Transverse colon (tissue), 4 donors: Measurements from ENCODE around the gene STRN3. TPM values are rescaled to one million over a fixed set of nuclear protein-coding genes. Genes with fewer than 3 reads are reported as not detected.

ENCODE experiments used
- DNase-seq: peaks from one replicate; pipeline ENCODE4 v3.0.0-alpha.2; 2019
- H3K27ac ChIP-seq, 4 donors: fragments of 200-600 bp; sonication (generic); 2 replicates each; pipeline ENCODE4 v1.5.1; 2016 to 2018; ENCODE audit warnings: inconsistent platforms in 4 of 4
- H3K27me3 ChIP-seq: fragments of 200-600 bp; sonication (generic); 2 replicates; pipeline ENCODE4 v1.5.1; 2017; ENCODE audit warnings: inconsistent platforms
- H3K36me3 ChIP-seq, 4 donors: fragments of 200-600 bp; sonication (generic); 2 replicates each; pipeline ENCODE4 v1.5.1; 2017 to 2019; ENCODE audit warnings: inconsistent platforms in 4 of 4
- H3K4me1 ChIP-seq, 4 donors: fragments of 200-600 bp; sonication (generic); 2 replicates each; pipeline ENCODE4 v1.5.1; 2017 to 2020; ENCODE audit warnings: inconsistent platforms in 4 of 4
- H3K4me3 ChIP-seq, 4 donors: fragments of 200-600 bp; sonication (generic); 1 replicate in 1 of 4; 2 replicates in 3 of 4; pipeline versions ENCODE4 v1.5.1 to v1.6.1; 2017 to 2019; ENCODE audit warnings: inconsistent platforms in 4 of 4
- H3K9me3 ChIP-seq, 2 donors: fragments of 200-600 bp; sonication (generic); 2 replicates each; pipeline ENCODE4 v1.5.1; 2017 to 2019; ENCODE audit warnings: inconsistent platforms in 2 of 2
- CTCF ChIP-seq, 5 experiments: fragments of 200-600 bp in 3 of 5; fragments of 450-650 bp in 2 of 5; sonication (generic) in 3 of 5; IDR thresholded peaks; 1 replicate in 2 of 5; 2 replicates in 3 of 5; pipeline ENCODE4 v1.5.1; 2016 to 2017; ENCODE audit warnings: antibody characterized with exemption in 5 of 5, inconsistent platforms in 3 of 5, mild to moderate bottlenecking in 2 of 5, moderate library complexity in 1 of 5
- EP300 ChIP-seq: sonication (generic); formaldehyde crosslinking; IDR thresholded peaks from one replicate; pipeline ENCODE4 v1.6.1; 2017; ENCODE audit warnings: antibody characterized with exemption, low read depth
- POLR2A ChIP-seq: fragments of 450-650 bp; IDR thresholded peaks from one replicate; pipeline ENCODE4 v1.6.1; 2016; ENCODE audit warnings: antibody characterized with exemption, mild to moderate bottlenecking, moderate library complexity
- POLR2AphosphoS5 ChIP-seq, 3 donors: sonication (generic); formaldehyde crosslinking; IDR thresholded peaks; one replicate each; pipeline ENCODE4 v1.6.1; 2016; ENCODE audit warnings: antibody characterized with exemption in 3 of 3
- WGBS, 2 donors: methylation state at CpG; one replicate each; pipeline ENCODE4 v1.1.5; 2018; ENCODE audit warnings: low coverage in 1 of 2; 5-methylcytosine and 5-hydroxymethylcytosine counted together
- in situ Hi-C, 4 donors: fragments of 200-750 bp; cut with MboI; loops; one replicate each; pipeline versions ENCODE4 v1.15.0 to v1.15.1; 2017; ENCODE audit warnings: low sequenced_read_pairs in 3 of 4, low pct_ligation_motif_present in 1 of 4, low pct_unique_long_range_greater_than_20kb in 1 of 4
- intact Hi-C: fragments of 100-400 bp; cut with DNase I; formaldehyde crosslinking; loops from one replicate; pipeline ENCODE4 v1.15.1; 2023; ENCODE audit warnings: low total_unique reads
- total RNA-seq, 4 donors: library from RNA; depleted of rRNA; stranded (reverse); fragments of >200 nt; gene quantifications; one replicate each; pipeline ENCODE4 v1.1.0, GENCODE V29; 2016

The STRN3 gene
- total RNA-seq, 4 donors from 2014 or later: 42.3 to 57.5 (median 51.5) TPM

GRCh38 chr14:31000629-31001338 lies 25.4 kb downstream of the STRN3 start:
- no peak for DNase-seq
- no peak overlapping the region for H3K4me3 ChIP-seq
- H3K36me3 ChIP-seq: no peaks in the 10 kb centered on the region
- peaks cover 0 to 16% (median 4%) of the 10 kb centered on the region in 4 donors for H3K4me1 ChIP-seq
- in situ Hi-C loops: no loop called here
- no peaks in the 10 kb centered on the region for H3K27me3 ChIP-seq
- TF ChIP-seq CTCF (IDR thresholded peaks at IDR 0.05): no peak
- no peak for TF ChIP-seq POLR2AphosphoS5 (IDR thresholded peaks at IDR 0.05)
- TF ChIP-seq POLR2A: no peak
- no peak for TF ChIP-seq EP300
- intact Hi-C loops: no loop called here
- no peak overlapping the region for H3K27ac ChIP-seq
- WGBS, 2 donors: 79 to 83% methylated on average over 3 of the region's 3 CpGs
- H3K9me3 ChIP-seq: peaks cover 0 to 7% of the 10 kb centered on the region in 2 donors

- no peak for TF ChIP-seq POLR2A
- TF ChIP-seq EP300: no peak
- no peak for TF ChIP-seq POLR2AphosphoS5 (IDR thresholded peaks at IDR 0.05)
- TF ChIP-seq CTCF (IDR thresholded peaks at IDR 0.05): no peak
- H3K9me3 ChIP-seq: peaks cover 0 to 7% of the 10 kb centered on the region in 2 donors
- in situ Hi-C loops: loop anchor here in 2 of 4 donors (25.0 kb wide), 2 partner anchors 88 to 363 kb away; no protein-coding TSS in a partner anchor
- no peaks in the 10 kb centered on the region for H3K27me3 ChIP-seq
- H3K27ac ChIP-seq: no peak overlapping the region
- no peak overlapping the region for H3K4me3 ChIP-seq
- no peak for DNase-seq
- intact Hi-C loops: no loop called here
- no peaks in the 10 kb centered on the region for H3K36me3 ChIP-seq
- 98 to 100% methylated on average over 6 of the region's 6 CpGs for WGBS, 2 donors
- H3K4me1 ChIP-seq: peaks cover 8 to 30% (median 12%) of the 10 kb centered on the region in 4 donors
Observed at GRCh38 chr14:30999038-30999773, 27.0 kb downstream of the STRN3 start.

GRCh38 chr14:30998100-30998706 lies 28.0 kb downstream of the STRN3 start:
- intact Hi-C loops: no loop called here
- TF ChIP-seq POLR2AphosphoS5 (IDR thresholded peaks at IDR 0.05): no peak
- TF ChIP-seq EP300: no peak
- TF ChIP-seq POLR2A: no peak
- TF ChIP-seq CTCF (IDR thresholded peaks at IDR 0.05): no peak
- in situ Hi-C loops: loop anchor here in 2 of 4 donors (25.0 kb wide), 2 partner anchors 89 to 364 kb away; no protein-coding TSS in a partner anchor
- Histone ChIP-seq H3K27me3 (no peaks in the 10 kb centered on the region), H3K9me3 (peaks cover 0 to 7% of the 10 kb centered on the region in 2 donors), H3K27ac (no peak overlapping the region), H3K36me3 (no peaks in the 10 kb centered on the region), H3K4me3 (no peak overlapping the region), H3K4me1 (peaks cover 8 to 30% (median 12%) of the 10 kb centered on the region in 4 donors)
- 97% methylated on average over 1 of the region's 1 CpG; no CpG with 5 or more reads in 1 of the 2 donors for whole genome bisulfite sequencing, 2 donors
- no peak for DNase-seq
